NCI-H748 (cell line): Measurements from ENCODE around the gene IQCM.
"Not testable (repeated sequence)": the region's sequence is repeated elsewhere in the genome, so short reads cannot be mapped to it uniquely, and the experiment has no call there.

Experiments
- DNase-seq: peaks from one replicate; lab custom pipeline; 2025; ENCODE audit not compliant: unreplicated experiment; lab: John Stamatoyannopoulos, UW

Gene IQCM

DNA sequence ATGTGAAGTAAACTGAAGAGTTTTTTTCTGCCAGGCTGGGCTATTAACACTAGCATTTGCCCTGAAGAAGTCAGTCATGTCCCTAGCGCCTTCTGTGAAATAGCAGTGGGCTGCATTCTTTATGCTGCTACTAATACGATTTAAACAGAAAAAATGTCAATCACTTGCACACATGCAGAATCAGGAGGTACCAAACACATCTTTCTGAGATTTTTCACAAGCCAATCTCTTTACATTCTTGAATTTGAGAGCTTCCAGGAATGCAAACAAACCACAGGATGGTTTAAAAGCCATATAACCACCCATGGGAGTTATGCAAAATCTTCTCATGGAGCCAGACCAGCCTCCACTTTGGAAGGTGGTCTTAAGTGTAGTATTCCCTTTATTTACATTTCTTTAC lies 220.1 kb downstream of the IQCM start:
- DNase-seq, result no peak

DNA sequence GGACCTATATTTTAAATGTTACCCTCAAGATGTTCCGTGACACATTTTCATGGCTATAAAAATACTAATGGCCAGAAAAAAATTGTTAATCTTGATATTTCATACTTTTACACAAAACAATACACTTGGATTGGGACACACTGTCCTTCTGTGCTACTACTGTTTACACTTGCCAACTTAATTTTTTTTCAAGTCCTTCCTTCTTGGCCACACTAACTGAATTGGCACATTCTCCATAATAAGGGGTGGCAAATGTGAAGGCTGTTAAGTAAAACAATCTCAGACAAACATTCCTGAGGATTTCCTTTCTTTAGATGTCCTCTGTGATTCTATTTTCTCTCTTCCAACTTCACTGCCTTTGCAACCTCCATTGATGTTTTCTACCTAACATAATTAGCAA lies 225.8 kb downstream of the IQCM start:
- DNase-seq, result no peak

DNA sequence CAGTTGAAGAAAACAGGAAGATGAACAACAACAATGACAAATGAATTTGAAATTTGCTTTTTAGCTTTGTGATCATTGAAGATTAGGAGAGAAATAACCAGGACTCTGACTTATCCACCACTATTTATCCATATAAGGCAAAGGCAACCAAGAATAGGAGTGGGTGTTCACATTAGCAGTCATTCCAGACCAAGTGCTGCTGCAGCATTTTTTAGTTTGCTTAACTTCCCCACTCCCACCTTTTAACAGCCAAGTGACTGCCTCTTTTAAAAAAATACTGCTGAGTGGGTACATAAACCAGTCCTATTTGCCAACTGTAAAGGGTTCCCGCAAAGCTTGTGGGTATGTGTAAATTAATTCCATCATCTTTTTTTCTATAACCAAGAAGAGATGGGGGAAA lies 230.9 kb downstream of the IQCM start:
- DNase-seq, result no peak

DNA sequence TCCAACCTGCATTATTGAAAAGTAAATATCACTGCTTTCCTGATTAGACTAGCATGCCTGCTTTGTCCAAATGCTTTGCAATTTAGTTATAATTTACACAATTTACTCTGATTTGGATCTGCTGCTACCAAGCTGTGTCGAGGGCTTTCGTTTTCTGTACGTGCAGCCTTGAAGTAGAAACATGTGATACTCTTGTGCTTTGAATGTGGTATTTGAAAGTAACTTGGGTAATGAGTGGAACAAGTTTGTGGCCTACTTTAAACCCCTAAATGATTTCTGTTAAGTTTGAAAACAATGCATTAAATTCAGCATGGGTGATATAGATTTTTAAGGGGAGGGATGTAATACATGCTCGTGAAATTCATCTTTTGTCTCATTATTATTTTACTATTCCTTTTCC lies 240.7 kb downstream of the IQCM start:
- no peak for DNase-seq

DNA sequence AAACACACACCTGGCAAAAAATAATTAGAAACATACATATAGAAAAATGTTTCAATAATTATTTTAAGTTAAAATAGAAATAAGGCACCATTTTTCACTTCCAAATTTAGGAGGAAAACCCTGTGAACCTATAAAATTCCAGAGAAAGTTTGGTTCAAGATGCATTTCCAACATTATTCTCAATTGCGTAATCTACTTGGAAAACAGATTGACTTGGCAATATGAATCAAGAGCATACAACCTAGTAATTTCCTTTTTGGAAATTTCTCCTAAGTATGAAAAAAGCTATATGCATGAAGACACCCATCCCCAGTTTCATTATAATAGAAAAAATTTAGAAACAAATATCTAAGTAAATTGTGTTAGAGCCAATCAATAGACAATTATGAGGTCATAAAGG lies 242.9 kb downstream of the IQCM start:
- no peak for DNase-seq

DNA sequence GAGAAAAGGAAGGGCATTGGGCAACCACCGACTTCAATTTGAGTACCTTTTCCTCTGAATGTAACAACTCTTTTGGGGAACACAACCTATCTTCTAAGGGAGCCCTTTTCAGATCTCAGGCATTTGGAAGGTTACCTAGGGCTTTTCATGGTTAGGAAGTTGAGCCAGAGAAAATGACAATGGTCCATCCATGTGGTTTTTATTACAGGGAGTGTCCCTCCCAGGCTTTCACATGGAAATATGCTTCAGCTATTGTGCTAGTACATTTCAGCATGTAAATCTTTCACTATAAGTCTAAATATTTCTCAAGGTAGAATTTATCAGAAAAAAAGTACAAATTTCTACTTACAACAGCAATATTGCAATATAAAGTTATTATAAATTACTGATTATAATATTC lies 259.8 kb downstream of the IQCM start:
- DNase-seq, result no peak

DNA sequence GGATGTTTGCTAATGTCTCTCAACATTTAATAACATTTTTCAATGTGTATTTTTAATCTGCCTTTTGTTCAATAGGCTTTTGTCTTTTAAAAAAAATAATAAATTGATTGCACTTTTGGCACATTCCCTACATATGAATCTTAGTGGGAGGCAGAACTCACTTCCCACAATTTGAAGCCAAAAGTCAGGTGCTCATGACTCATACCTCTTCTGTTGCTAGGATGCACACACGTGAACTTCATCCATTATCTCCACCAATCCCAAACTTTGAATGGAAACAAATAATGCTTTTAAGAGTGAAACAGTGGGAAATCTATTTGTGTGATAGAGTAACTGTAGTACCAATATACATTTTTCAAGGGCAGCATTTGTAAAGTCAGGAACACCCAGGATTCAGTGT lies 260.5 kb downstream of the IQCM start:
- no peak for DNase-seq

DNA sequence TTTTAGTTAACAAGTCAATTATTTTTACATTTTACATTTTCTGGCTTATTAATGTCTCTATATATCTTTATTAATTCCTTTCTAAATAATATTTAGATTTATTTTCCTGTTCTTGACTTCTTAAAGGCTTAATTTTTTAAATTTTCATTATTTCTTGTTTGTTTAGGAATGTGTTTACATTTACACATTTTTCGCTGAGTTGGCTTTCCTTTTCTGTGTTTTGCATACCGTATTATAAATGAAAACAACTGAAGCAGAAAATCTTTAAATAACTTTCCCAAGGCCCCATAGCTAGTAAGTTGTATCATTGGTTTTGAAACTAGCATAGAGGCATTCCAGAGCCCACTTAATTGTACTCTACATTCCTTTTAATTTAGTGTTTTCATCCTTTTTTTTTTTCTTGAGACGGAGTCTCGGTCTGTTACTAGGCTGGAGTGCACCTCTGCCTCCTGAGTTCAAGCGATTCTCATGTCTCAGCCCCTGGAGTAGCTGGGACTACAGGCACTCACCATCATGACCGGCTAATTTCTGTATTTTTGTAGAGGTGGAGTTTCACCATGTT lies 261.6 kb downstream of the IQCM start:
- DNase-seq, result no peak

GRCh38 chr4:149552601-149553000 lies 263.0 kb downstream of the IQCM start:
- DNase-seq, result no peak

DNA sequence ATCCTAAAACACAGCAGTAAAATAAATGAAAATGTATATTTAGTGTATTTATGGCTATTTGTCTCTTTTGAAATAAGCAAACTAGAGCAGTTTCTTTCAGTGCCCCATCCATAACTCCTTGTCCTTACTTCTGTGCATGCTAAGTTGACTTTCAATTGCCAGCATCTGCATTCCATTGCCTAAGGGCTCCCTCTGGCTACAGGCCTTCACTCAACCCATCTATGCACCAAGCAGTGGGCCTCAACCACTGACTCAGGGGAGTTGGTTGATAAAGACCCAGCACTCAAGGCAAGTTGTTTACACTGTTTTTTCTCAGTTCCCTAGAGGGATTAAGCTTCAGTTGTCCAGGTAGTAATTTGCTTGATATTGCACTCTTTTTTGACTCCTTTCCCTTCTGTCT lies 265.7 kb downstream of the IQCM start:
- no peak for DNase-seq

GRCh38 chr4:149534779-149535178 lies 280.9 kb downstream of the IQCM start:
- no peak for DNase-seq

DNA sequence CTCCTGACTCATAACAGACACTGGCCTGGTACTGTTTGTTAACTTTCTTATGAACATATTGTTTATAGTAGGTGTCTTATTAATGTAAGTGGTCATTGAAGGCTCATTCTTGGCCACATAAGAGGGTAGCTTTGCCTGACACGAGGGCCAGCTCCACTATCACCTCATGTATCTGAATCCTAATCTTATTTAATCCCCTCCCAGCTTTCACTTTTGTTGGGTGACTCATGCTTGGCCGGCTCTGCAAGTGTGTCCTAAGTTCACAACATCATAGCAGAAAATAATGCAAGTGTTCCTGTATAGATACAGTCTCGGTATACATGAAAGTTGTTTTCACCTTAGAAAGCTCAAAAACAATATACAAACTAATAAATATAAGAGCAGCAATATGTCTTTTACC lies 283.8 kb downstream of the IQCM start:
- DNase-seq, result no peak

GRCh38 chr4:149523039-149523438 lies 292.6 kb downstream of the IQCM start:
- no peak for DNase-seq

DNA sequence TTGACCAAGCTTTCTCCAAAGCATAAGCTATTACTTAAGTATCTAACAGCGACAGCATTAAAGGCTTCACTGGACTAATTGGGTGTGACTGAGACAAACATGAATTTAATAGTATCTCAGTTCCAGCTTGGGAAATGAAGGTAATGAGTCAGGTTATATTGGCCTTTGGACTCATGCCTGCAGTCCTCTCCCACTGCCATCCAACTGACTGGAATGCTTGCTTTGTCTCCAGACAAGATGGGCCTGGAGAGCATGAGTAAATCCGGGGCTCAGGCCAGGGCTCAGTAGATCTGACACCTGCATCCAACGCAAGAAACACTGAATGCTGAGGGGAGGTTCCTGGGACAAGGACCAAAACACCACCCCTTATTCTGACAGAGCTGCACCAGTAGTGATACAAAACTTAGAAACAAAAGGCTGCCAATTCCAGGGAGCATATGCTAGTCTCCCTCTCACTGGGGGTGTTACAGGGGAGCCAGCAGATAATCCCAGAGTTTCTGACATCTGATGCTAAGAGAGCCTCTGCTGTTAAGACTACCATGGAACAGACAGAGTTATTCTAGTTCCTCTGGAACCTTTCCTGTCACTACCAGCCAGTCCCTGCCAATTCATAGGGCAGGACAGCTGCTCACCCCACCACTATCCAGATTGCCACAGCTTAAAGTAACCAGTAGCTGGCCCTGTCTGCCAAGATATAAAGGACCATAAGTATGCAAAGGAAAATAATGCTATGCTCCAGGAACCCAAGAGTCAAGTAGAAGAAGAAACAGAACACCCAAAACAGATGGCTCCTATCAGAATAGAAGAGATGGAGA lies 293.8 kb downstream of the IQCM start:
- DNase-seq, result no peak

GRCh38 chr4:149518471-149518870 lies 297.2 kb downstream of the IQCM start:
- DNase-seq, result no peak

GRCh38 chr4:149513081-149513480 lies 302.6 kb downstream of the IQCM start:
- DNase-seq, result no peak

DNA sequence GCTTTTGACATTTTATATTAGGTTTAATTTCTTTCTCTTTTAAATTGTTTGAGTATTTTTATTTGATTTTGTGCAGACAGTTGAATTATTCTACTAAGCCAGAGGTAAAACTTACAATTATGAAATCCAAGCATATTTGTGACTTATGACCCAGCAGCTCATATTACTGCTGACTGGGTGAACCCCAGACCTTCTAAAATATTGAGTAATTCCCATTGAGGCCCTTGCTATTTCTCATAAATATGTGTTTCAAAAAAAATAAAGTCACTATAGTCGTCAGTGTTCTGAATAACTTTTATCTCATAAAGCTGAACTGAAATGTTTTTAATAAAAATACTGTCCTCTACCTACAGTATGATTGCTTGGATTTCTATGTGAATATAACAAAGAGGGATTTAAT lies 303.1 kb downstream of the IQCM start:
- no peak for DNase-seq

GRCh38 chr4:149511558-149512298 lies 303.9 kb downstream of the IQCM start:
- DNase-seq, result no peak

DNA sequence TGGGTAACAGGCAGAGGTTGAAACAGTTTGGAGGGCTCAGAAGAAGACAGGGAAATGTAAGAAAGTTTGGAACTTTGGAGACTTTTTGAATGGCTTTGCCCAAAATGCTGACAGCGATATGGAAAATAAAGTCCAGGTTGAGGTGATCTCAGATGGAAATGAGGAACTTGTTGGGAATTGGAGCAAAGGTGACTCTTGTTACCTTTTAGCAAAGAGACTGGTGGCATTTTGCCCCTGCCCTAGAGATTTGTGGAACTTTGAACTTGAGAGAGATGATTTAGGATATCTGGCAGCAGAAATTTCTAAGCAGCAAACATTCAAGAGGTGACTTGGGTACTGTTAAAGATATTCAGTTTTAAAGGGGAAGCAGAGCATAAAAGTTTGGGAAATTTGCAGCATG lies 308.3 kb downstream of the IQCM start:
- not testable (repeated sequence) for DNase-seq

DNA sequence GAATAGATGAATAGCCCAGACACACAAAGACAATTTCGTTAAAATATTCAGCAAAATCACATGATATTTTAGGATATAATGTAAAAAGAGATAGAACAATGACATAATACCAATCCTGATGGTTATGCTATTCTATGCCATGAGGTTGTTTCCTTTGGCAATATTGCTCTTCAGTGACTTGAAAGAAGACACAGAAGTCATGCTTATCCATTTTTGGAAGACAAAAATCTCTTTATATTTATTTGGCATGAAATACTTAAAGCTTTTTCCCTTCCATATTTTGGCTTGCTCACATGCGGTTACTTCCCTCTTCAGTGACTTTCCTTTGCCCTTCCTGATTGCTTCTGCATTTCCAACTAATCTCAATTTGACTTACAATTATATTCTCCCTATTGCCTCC lies 314.8 kb downstream of the IQCM start:
- no peak for DNase-seq

DNA sequence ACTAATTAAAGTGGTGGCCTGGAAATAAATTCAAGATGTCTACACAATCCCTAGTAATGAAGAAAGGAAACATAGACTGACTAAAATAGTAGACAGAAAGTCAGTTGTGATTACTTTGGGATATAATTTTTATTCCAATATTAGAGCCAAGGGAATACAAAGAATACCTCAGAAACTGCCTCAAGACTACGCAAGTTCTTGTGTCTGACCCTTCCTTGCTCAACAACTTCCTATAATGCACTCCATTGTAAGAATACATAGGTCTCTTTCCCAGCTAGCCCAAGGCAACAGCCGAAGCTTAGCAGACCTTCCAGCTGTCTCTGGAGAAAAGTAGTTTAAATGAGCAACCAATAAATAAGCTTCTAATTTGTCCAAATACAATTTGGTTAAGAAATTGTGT lies 315.9 kb downstream of the IQCM start:
- DNase-seq, result no peak

DNA sequence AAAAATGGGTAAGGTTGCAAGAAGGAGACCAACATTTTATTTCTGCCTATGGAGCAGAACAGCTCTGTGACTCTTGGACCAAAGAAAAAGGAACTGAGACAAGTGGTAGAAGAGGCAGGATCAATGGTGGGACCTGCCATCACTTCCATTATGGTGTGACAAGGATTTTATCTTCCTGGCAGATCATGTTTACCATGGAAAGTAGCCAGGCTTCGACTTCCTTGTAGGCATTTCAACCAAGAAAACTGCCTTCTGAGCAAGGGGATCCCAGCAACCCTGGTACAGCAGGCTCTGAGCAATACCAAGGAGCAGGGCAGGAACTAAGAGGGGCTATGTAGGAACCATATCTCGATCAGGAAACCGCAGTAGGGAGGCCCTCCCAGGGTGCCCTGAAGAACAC lies 317.4 kb downstream of the IQCM start:
- DNase-seq, result no peak
